Stimulated activated CD4-positive, alpha-beta T cell treated with anti-CD3 and anti-CD28 coated beads, TNF-alpha, amount 100 ng/mL, for 4 hours (primary cell): Measurements from ENCODE around the gene SLC6A7.
"Not testable (repeated sequence)": the region's sequence is repeated elsewhere in the genome, so short reads cannot be mapped to it uniquely, and the experiment has no call there.

Source experiments
- DNase-seq, 3 experiments: peaks; one replicate each; pipeline ENCODE4 v3.0.0-alpha.2; 2020; ENCODE audit warnings: low read depth in 3 of 3

Gene SLC6A7

DNA sequence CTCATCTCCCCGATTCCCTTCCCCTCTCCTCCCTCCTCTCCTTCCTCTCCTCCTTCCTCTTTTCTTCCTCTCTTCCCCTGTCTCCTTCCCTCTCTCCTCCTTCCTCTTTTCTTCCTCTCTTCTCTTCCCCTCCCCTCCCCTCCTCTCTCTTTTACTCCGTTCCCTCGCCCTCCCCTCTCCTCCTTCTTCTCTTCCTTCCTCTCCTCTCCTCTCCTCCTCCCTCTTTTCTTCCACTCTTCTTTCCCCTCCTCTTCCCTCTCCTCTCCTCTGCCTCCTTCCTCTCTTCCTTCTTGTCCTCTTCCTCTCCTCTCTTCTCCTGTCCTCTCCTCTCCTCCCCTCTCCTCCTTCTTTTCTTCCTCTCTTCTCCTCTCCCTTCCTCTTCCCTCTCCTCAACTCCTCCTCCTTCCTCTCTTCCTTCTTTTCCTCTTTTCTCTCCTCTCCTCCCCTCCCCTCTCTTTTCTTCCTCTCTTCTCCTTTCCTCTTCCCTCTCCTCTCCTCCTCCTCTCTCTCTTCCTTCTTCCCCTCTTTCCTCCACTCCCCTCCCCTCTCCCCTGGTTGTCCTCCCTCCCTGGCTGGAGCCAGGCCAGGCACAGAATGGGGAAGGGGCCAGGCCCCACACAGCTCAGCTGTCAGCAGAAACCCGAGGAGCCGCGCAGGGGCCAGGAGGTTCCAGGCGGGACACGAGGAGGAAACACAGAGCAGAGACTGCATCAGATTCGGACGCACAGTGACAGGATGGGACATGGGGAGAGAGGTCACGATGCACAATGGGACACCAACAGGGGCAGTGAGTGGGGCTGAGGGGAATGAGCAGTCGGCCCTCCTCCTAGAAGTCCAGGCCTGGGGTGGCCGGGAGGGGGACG lies 51.7 kb downstream of the SLC6A7 start:
- no peak for DNase-seq

GRCh38 chr5:150242251-150242894 lies 52.5 kb downstream of the SLC6A7 start:
- no peak for DNase-seq

DNA sequence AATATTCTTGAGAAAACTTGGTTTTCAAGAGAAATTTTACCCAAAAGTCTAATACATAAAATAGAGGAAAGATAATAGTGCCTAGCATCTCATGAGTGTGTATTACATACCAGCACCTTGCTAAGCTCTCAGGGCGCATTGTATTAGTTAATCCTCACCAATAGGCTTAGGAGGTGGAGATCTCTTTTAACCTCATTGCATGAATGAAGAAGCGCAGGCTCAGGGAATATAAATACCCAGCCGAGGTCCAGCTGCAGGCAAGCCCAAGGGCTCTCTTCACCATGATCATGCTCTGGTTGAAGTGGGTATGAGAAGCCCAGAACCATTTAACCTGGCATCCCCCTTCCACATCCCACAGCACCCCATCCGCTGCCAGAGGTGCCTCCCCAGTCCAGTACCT lies 53.7 kb downstream of the SLC6A7 start:
- DNase-seq: no peak

DNA sequence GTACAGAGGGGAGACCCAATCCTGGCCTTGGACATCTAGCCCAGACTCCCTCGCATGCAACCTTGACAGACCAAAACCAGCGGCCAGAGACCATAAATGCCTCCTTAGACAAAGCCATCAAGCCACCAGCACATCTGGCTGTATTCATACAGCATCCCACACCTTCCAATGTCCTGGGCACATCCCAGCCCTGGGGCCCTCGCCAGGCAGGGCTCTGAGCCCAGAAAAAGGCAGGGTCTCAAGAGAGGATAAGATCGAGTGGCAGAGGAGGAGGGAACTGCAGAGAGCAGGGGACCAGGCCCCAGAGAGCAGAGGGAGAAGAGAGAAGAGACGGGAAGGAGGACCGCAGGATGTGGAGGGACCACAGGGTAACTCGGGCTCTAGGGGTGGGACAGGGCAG lies 54.3 kb downstream of the SLC6A7 start:
- no peak for DNase-seq

GRCh38 chr5:150245111-150245789 lies 55.4 kb downstream of the SLC6A7 start:
- DNase-seq: no peak

DNA sequence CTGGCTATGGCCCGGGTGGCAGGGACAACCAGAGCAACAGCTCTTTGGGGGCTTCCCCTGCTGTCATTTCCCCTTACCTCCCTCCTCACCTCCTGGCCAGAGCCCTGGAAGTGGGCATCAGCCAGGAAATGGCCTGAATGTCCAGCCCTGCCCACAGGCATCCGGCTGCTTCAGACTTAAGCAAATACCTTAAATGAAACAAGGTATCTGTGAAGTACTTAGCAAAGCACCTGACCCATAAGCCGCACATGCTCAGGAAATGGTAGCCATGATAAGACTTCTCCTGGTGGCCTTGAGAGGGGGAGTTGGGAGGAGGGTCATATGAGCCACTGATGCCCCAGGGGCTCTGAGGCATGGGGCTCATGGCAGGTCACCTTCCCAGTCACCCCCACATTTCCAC lies 55.9 kb downstream of the SLC6A7 start:
- DNase-seq: no peak

GRCh38 chr5:150246429-150246828 lies 56.6 kb downstream of the SLC6A7 start:
- no peak for DNase-seq

DNA sequence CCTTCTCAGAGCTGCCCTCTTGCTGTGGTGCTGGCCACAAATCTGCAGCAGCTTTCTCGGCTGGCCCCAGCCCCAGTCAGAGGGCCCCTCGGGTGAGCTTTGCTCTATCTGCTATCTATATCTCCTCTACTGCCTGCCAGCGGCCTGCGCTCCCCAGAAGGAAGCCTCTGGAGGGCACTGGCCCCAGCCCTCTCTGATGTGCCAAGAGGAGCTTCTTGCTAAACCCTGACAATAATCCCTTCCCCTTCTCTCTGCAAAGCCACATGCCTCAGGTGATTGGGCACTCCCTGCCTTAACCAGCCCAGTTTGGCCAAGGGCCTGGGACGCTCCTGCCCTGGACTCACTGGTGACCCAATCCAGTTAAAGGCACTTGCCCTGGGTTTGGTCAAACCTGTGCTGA lies 57.0 kb downstream of the SLC6A7 start:
- DNase-seq: no peak

DNA sequence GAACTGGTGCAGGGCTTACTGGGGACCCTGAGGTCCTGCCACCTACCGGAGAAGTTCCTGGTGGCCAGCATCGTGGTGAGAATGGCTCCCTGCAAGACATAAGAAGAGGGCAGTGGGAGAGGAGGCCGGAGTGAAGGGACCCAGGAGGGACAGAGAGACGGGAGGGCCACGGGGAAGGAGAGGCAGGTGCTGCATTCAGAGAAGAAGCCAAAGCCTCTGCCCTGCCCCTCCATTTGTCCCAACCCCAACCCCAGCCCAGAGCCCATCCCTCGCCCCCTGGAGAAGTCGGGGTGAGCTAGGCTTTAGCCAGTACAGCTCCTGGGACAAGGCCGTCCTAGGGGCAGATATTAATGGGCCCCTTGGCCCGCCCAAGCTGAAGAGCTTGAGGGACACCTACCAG lies 57.9 kb downstream of the SLC6A7 start:
- DNase-seq: no peak

DNA sequence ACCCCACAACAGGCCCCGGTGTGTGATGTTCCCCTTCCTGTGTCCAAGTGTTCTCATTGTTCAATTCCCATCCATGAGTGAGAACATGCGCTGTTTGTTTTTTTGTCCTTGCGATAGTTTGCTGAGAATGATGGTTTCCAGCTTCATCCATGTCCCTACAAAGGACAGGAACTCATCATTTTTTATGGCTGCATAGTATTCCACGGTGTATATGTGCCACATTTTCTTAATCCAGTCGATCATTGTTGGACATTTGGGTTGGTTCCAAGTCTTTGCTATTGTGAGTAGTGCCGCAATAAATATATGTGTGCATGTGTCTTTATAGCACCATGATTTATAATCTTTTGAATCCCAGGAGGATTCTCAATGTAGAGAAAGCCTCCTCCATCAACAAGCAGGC lies 58.6 kb downstream of the SLC6A7 start:
- not testable (repeated sequence) for DNase-seq

- no peak for DNase-seq
Measured at GRCh38 chr5:150248946-150249345, 59.1 kb downstream of the SLC6A7 start.

GRCh38 chr5:150249744-150250143 lies 59.9 kb downstream of the SLC6A7 start:
- no peak for DNase-seq

DNA sequence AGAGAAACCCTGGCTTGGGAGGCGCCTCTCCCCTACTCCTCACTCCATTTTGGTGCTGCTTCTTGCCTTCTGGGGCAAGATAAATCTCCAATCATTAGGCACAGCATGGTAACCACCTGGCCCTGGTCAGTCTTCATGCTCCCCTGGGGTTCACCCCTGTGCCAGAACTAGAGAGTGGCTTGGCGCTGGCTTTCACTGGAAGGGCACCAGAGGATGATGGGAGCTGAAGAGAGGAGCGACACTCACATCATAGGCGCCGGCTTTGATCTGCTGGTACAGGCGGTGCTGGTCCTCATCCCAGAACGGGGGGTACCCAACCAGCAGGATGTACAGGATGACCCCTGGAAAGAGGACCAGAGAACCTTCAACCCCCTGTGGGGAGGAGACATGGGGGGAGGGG lies 61.6 kb downstream of the SLC6A7 start:
- DNase-seq: no peak

DNA sequence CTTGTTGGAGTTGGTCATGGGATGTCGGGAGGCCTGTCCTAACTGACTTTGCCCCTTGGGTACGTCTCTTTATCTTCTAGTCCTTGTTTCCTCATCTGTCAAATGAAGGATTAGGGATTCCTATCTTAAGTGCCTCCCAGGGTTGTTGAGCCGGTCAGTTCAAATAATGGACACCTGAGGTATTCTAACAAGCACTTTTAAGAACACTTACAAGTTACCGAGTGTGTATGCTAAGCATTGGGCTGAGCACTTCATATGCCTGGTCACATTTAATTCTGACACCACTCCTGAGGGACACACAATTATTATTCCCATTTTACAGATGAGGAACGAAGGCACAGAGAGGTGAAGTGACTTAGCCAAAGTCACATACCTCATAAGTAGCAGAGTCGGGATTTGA lies 62.6 kb downstream of the SLC6A7 start:
- DNase-seq: no peak

DNA sequence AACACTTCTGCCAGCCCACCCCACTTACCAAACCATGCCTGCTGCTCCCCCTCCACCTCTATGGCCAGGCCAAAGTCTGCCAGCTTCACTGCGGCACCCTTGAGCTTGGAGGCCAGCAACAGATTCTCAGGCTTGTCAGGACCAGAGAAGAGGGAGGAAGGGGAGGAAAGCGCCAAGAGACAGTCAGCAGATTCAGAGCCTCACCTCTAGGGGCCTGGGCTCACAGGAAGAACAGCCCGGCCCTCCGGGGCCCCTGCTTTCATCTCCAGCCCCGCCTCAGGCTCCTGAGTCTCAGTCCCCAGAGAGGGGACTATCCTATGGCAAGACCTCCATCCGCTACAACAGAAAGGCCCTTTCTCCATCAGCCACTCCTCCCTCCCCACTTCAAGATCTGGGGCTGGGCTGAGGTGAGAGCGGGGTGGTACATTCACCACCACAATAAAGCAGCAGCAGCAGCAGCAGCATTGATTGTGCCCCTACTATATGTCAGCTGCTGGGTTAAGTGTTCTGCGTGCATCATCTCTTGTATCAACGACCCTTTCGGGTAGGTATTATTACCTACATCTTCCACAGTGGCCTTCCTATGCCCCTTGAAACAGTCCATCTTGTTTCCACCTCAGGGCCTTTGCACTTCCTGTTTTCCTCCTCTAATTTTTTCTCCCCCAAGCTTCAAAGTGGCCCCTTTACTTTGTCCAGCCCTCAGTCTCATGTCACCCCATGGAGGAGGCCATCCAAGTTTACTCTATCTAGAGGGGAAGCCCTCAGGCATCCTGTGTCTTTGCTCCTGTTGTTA lies 63.8 kb downstream of the SLC6A7 start:
- DNase-seq: no peak

DNA sequence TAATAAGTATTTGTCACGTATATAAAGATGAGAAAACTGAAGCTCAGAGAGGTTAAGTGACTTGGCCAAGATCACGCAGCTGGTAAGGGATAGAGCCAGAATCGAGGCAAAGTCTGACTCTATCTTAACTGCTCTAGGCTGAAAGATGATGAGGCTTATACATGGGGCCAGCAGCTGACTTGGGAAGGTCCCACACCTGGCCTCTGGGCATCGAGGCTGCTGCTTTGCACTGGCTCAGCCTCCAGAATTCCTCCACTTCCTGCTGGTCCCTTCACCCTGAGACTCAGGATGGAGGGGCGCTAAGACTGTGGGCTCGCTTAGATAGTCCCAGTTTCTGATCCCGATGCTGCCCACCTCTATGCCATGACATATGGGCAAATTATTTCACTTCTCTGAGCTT lies 64.5 kb downstream of the SLC6A7 start:
- no peak for DNase-seq

GRCh38 chr5:150254774-150255173 lies 64.9 kb downstream of the SLC6A7 start:
- no peak for DNase-seq

- no peak for DNase-seq
Measured at GRCh38 chr5:150255659-150256409, 66.0 kb downstream of the SLC6A7 start.

DNA sequence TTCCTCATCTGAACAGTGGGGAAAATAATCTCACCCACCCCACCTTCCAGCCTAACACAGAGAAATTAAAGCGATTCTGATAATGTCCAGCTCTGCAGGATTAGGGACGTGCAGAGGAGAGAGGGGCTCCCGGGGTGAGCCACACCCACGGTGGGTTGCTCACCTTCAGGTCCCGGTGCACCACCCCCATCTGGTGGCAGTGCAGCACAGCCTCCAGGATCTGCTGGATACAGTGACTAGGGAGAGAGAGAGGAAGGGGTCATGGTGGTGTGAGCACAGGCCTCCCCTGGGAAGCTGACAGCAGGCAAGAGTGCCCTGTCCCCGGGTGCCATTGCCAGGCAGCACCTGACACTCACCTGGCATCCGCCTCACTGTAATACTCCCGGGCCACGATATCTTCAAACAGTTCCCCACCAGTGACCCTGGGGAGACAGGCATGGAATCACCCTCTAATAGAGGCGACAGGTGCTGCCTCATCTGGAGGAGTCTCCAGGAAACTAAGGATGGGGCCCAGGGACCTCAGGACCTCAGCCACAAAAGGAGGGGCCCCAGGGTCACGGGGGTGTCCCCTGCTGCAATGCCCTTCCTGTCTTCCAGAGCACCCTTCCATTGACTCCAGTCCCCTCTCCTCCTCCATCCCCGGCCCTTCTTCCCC lies 66.7 kb downstream of the SLC6A7 start:
- no peak for DNase-seq

DNA sequence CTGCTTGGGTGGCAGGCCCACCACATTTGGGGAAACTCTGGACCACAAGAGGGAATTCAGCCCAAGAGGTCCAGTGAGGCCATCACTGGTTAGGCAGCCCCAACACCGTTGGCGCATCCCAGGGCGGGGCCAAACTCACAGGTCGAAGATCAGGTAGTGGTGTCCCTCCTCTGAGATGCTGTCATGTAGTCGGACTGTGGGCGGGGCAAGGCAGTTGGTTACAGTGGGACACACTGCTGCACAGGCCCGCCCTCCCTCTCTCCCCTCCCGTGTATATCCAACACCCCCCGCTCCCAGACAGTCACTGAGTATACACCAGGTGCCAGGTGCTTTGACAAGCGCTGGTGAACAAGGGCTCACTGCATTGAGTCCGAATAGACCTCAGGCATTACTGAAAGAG lies 67.6 kb downstream of the SLC6A7 start:
- DNase-seq: no peak

DNA sequence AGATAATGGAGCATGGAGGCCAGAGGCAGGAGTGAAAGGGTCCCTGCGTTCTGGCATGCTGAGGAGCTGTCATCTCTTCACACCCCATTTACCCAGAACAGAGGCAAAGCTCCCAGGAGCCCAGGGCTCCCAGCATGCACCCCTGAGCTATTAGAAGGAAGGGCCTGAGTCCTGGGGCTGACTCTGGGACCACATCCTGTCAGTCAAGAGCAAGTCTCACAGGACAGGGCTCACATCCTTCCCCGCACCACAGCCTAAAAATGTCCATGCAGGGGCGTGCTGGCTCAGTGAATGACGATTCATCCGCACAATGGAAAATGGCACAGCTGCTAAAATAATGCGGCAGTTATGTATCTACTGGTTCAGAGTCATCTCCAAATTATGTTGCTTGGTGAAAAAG lies 68.3 kb downstream of the SLC6A7 start:
- no peak for DNase-seq
